Effector memory CD4-positive, alpha-beta T cell (primary cell): ENCODE measurements around the gene WBP2.
"Not testable (repeated sequence)": the region's sequence is repeated elsewhere in the genome, so short reads cannot be mapped to it uniquely, and the experiment has no call there.

Experiments
- DNase-seq, 3 donors: peaks; one replicate each; pipeline ENCODE4 v3.0.0-alpha.2; 2020
- H3K27ac ChIP-seq: 2 replicates; pipeline ENCODE4 v1.7.0; 2013; ENCODE audit warnings: mild to moderate bottlenecking, low read length, moderate library complexity; ENCODE audit not compliant: insufficient read depth, poor library complexity, severe bottlenecking
- H3K27me3 ChIP-seq: replicated peaks from 2 replicates; pipeline ENCODE4 v1.7.0; 2013; ENCODE audit warnings: mild to moderate bottlenecking, low read length; ENCODE audit not compliant: insufficient read depth, control insufficient read depth, poor library complexity, severe bottlenecking
- H3K36me3 ChIP-seq: 2 replicates; pipeline ENCODE4 v1.7.0; 2013; ENCODE audit warnings: mild to moderate bottlenecking, low read length, moderate library complexity; ENCODE audit not compliant: control insufficient read depth, insufficient read depth
- H3K4me1 ChIP-seq: 2 replicates; pipeline ENCODE4 v1.7.0; 2013; ENCODE audit warnings: low read length, mild to moderate bottlenecking; ENCODE audit not compliant: control insufficient read depth, insufficient read depth, poor library complexity, severe bottlenecking
- H3K4me3 ChIP-seq: 2 replicates; pipeline ENCODE4 v1.7.0; 2013; ENCODE audit warnings: low read length, low read depth, mild to moderate bottlenecking; ENCODE audit not compliant: insufficient read depth, poor library complexity, severe bottlenecking
- H3K9me3 ChIP-seq: 2 replicates; pipeline ENCODE4 v1.7.0; 2013; ENCODE audit warnings: mild to moderate bottlenecking, low read length, moderate library complexity; ENCODE audit not compliant: control insufficient read depth

WBP2 gene

GRCh38 chr17:75814021-75814395, 41.1 kb downstream of the WBP2 start:
- no peaks in the 10 kb centered on the region for H3K27me3 ChIP-seq
- no peak overlapping the region for H3K4me3 ChIP-seq
- H3K36me3 ChIP-seq = peaks cover 68% of the 10 kb centered on the region
- H3K4me1 ChIP-seq = no peaks in the 10 kb centered on the region
- H3K27ac ChIP-seq = no peak overlapping the region
- DNase-seq = no peak
- H3K9me3 ChIP-seq = no peaks in the 10 kb centered on the region

GRCh38 chr17:75813081-75814020, 41.8 kb downstream of the WBP2 start:
- no peak overlapping the region for H3K4me3 ChIP-seq
- DNase-seq = no peak
- H3K27me3 ChIP-seq = no peaks in the 10 kb centered on the region
- no peak overlapping the region for H3K27ac ChIP-seq
- H3K4me1 ChIP-seq = no peaks in the 10 kb centered on the region
- H3K36me3 ChIP-seq = peaks cover 62% of the 10 kb centered on the region
- no peaks in the 10 kb centered on the region for H3K9me3 ChIP-seq

GRCh38 chr17:75812096-75813013, 42.8 kb downstream of the WBP2 start:
- Histone ChIP-seq H3K4me3 (no peak overlapping the region), H3K9me3 (no peaks in the 10 kb centered on the region), H3K36me3 (peaks cover 52% of the 10 kb centered on the region), H3K4me1 (no peaks in the 10 kb centered on the region), H3K27ac (no peak overlapping the region), H3K27me3 (no peaks in the 10 kb centered on the region)
- DNase-seq = no peak

- DNase-seq = no peak
Measured at GRCh38 chr17:75811174-75811573, 44.0 kb downstream of the WBP2 start.

GRCh38 chr17:75810756-75811155, 44.4 kb downstream of the WBP2 start:
- H3K36me3 ChIP-seq = peaks cover 44% of the 10 kb centered on the region
- H3K27me3 ChIP-seq, DNase-seq, H3K27ac ChIP-seq, H3K4me3 ChIP-seq, H3K4me1 ChIP-seq, H3K9me3 ChIP-seq: not testable (repeated sequence)

More at GRCh38 chr17:75811174-75811573, 44.0 kb downstream of the WBP2 start:
- H3K36me3 ChIP-seq = peaks cover 44% of the 10 kb centered on the region
- no peaks in the 10 kb centered on the region for H3K9me3 ChIP-seq
- no peak overlapping the region for H3K27ac ChIP-seq
- H3K4me1 ChIP-seq = no peaks in the 10 kb centered on the region
- H3K4me3 ChIP-seq = no peak overlapping the region
- H3K27me3 ChIP-seq = no peaks in the 10 kb centered on the region

GRCh38 chr17:75810216-75810615, 44.9 kb downstream of the WBP2 start:
- no peaks in the 10 kb centered on the region for H3K9me3 ChIP-seq
- H3K27me3 ChIP-seq = no peaks in the 10 kb centered on the region
- no peak overlapping the region for H3K27ac ChIP-seq
- H3K4me1 ChIP-seq = no peaks in the 10 kb centered on the region
- no peak overlapping the region for H3K4me3 ChIP-seq
- peaks cover 44% of the 10 kb centered on the region for H3K36me3 ChIP-seq
- DNase-seq = no peak

GRCh38 chr17:75809631-75810111, 45.5 kb downstream of the WBP2 start:
- H3K4me1 ChIP-seq = no peaks in the 10 kb centered on the region
- DNase-seq = no peak
- peaks cover 41% of the 10 kb centered on the region for H3K36me3 ChIP-seq
- no peaks in the 10 kb centered on the region for H3K27me3 ChIP-seq
- no peaks in the 10 kb centered on the region for H3K9me3 ChIP-seq
- no peak overlapping the region for H3K4me3 ChIP-seq
- no peak overlapping the region for H3K27ac ChIP-seq

GRCh38 chr17:75808905-75809621, 46.1 kb downstream of the WBP2 start:
- DNase-seq = no peak
- Histone ChIP-seq H3K4me1 (no peaks in the 10 kb centered on the region), H3K27ac (no peak overlapping the region), H3K36me3 (peaks cover 37% of the 10 kb centered on the region), H3K4me3 (no peak overlapping the region), H3K27me3 (no peaks in the 10 kb centered on the region), H3K9me3 (no peaks in the 10 kb centered on the region)

GRCh38 chr17:75808549-75808904, 46.6 kb downstream of the WBP2 start:
- no peak for DNase-seq
- Histone ChIP-seq H3K4me3 (no peak overlapping the region), H3K27me3 (no peaks in the 10 kb centered on the region), H3K4me1 (no peaks in the 10 kb centered on the region), H3K27ac (no peak overlapping the region), H3K9me3 (no peaks in the 10 kb centered on the region), H3K36me3 (peaks cover 31% of the 10 kb centered on the region)
